Activated T-cell treated with anti-CD3 and anti-CD28 coated beads for 48 hours (primary cell): ENCODE data around the gene BICRA.
"Not testable (repeated sequence)": the region's sequence is repeated elsewhere in the genome, so short reads cannot be mapped to it uniquely, and the experiment has no call there.

Experiments
- DNase-seq: peaks from one replicate; pipeline ENCODE4 v3.0.0-alpha.2; 2020; ENCODE audit warnings: low read depth

BICRA gene

GRCh38 chr19:47663435-47663910 lies 54.5 kb downstream of the BICRA start:
- DNase-seq, result no peak

DNA sequence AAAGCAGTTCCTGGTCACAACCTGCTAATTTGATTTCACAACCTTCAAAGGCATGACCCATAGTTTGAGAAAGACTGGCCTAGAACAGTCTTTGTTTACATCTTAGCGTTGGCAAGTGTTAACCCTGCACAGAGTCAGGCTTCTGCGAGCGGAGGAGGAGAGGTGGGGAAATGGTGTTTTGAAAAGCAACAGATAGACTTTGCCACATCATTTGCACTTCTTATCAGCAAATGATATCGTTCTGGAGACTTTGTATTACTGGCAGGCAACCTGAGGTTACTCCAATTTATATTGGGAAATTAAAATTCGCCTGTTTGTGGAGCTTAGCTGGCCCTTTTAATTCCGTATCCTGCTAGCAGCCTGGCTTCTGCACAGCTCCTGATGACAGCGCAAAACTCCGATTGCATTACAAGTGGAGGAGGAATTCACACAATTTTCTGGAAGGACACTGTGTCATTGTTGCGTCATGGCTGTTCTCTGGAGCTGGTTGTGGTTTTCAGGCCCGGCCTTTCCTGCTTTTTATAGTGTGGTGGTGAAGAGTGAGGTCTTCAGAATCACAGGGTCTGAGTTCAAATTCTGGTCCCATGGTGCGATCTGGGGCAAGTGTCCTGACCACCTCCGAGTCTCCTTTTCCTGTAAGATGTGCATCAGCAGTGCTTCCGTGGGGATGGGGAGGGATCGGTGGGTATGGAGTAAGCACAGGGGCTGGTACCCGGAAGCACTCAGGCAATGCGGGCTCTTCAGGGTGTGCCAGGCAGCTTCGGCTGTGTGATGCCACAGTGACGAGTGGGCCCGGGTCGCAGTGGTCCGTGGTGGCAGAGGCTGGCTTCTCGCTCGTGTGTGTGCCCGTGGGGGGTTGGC lies 55.2 kb downstream of the BICRA start:
- DNase-seq, result no peak

DNA sequence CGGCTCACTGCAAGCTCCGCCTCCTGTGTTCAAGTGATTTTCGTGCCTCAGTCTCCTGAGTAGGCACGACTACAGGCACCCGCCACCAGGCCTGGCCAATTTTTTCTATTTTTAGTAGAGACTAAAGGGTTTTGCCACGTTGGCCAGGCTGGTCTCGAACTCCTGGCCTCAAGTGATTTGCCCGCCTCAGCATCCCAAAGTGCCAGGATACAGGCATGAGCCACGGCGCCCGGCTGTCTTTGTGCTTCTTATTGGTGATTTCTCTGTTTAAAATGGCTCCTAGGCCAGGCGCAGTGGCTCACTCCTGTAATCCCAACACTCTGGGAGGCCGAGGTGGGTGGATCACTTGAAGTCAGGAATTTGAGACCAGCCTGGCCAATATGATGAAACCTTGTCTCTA lies 59.6 kb downstream of the BICRA start:
- not testable (repeated sequence) for DNase-seq

- DNase-seq, result no peak
These were observed 61.8 kb downstream of the BICRA start for GRCh38 chr19:47670736-47671135.

GRCh38 chr19:47671499-47671898 lies 62.6 kb downstream of the BICRA start:
- no peak for DNase-seq

GRCh38 chr19:47673426-47673825 lies 64.5 kb downstream of the BICRA start:
- no peak for DNase-seq

DNA sequence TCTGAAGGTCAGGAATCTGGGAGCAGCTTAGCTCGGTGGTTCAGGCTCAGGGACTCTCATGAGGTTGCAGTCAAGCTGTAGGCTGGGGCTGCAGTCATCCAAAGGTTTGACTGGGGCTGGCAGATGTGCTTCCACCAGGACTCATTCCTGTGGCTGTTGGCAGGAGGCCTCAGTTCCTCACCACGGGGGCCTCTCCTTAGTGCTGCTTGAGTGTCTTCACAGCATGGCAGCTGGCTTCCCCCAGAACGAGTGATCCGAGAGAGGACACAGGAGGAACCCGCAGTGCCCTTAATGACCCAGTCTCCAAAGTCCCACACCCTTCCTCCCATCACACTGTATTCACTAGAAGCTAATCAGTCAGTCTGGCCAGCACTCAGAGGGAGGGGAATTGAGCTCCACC lies 65.6 kb downstream of the BICRA start:
- DNase-seq, result no peak

DNA sequence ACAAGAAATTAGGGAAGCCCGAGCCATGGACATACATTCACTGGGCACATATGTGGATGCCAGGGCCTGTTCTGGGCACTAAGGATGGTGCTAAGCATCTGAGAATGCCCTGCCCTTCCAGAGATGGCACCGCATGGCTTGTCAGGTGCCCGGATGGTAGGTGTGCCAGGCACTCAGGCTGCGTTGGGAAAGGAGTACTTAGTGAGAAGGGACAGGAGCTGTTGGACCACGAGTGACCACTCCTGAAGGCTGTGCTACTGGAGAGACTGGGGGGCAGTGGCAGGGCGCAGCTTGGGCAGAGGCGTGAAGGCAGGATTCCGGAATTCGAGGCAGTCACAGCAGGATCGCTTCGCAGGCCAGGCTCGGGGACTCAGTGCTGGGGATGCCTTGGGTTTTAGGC lies 66.3 kb downstream of the BICRA start:
- no peak for DNase-seq

GRCh38 chr19:47675859-47676258 lies 66.9 kb downstream of the BICRA start:
- DNase-seq, result no peak

DNA sequence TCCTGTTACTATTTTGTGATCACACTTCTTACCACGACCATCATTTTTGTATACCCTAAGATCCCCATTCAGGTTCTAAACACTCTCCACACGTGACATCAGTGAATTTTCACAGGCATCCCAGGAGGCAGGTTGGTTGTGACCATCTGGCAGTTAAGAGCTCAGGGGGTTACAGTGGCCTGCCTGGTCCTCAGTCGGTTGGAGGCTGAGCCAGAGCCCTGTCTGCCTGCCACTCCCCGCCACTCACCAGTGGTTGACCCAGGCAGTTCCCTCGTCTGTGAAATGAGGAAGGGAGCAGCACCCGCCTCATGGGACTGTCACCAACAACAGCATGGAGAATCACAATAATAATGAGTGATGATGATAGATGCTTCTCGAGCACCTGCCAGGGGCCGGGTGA lies 67.9 kb downstream of the BICRA start:
- DNase-seq, result no peak

- no peak for DNase-seq
These were observed 70.4 kb downstream of the BICRA start for GRCh38 chr19:47679251-47679900.

DNA sequence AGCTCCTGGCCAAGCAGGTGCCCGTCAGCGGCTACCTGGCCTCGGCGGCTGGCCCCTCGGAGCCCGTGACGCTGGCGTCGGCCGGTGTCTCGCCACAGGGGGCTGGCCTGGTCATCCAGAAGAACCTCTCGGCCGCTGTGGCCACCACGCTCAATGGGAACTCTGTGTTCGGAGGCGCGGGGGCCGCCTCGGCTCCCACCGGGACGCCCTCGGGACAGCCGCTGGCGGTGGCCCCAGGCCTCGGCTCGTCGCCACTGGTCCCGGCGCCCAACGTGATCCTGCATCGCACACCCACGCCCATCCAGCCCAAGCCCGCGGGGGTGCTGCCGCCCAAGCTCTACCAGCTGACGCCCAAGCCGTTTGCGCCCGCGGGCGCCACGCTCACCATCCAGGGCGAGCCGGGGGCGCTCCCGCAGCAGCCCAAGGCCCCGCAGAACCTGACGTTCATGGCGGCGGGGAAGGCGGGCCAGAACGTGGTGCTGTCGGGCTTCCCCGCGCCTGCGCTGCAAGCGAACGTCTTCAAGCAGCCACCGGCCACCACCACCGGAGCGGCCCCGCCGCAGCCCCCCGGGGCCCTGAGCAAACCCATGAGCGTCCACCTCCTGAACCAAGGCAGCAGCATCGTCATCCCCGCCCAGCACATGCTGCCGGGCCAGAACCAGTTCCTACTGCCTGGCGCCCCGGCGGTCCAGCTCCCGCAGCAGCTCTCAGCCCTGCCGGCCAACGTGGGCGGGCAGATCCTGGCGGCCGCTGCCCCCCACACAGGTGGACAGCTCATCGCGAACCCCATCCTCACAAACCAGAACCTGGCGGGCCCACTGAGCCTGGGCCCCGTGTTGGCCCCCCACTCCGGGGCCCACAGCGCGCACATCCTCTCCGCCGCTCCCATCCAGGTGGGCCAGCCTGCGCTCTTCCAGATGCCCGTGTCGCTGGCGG lies 71.3 kb downstream of the BICRA start:
- no peak for DNase-seq

- no peak for DNase-seq
These were observed 72.0 kb downstream of the BICRA start for GRCh38 chr19:47680858-47681332.

DNA sequence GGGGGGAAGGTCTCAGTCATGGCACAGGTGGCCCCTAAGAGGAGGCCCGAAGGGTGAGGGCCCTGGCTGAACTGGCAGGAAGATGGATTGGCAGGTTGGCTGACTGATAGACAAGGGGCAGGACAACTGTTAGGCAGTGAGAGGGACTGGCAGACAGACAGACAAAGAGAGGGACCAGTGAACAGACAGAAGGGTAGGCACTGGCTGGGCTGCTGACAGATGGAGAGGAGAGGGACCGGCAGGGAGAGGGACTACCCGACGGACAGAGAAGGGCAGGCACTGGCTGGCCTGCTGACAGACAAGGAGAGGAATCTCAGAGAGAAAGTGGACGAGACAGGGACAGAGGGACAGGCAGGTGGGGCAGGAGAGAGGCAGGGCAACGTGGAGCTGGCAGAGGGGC lies 72.5 kb downstream of the BICRA start:
- DNase-seq, result no peak

GRCh38 chr19:47681936-47682335 lies 73.0 kb downstream of the BICRA start:
- DNase-seq, result no peak

GRCh38 chr19:47682939-47683338 lies 74.0 kb downstream of the BICRA start:
- no peak for DNase-seq

DNA sequence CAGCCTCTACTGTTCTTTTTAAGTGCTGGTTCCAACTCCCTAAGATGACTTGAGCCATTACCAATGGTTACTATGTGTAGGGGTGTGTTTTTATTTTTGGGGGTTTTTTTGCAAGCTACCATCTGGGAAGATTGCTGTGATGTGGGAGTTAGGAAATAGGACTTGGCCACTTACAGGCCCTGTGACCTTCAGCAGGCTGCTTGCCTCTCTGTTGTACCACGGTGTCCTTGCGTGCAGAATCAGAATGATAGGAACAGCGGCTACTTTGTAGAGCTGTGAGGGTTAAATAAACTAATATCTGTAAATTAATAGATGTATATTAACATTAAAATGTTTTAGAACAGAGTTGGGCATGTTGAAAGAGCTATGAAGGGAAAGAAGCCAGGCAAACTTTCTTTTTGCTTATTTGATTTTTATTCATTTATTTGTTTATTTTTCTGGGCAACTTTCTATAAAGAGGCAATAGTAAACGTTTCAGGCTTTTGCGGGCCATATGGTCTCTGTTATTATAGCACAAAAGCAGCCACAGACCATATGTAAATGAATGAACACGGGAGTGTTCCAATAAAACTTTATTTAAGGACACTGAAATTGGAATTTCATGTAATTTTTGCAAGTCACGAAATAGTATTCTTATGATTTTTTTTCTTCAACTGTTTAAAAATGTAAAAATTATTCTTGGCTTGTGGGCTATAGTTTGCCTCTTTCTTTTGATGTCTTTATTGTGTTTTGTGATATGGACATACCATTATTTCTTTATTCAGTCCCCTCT lies 77.9 kb downstream of the BICRA start:
- no peak for DNase-seq

- DNase-seq, result no peak
These were observed 79.0 kb downstream of the BICRA start for GRCh38 chr19:47687906-47688305.

DNA sequence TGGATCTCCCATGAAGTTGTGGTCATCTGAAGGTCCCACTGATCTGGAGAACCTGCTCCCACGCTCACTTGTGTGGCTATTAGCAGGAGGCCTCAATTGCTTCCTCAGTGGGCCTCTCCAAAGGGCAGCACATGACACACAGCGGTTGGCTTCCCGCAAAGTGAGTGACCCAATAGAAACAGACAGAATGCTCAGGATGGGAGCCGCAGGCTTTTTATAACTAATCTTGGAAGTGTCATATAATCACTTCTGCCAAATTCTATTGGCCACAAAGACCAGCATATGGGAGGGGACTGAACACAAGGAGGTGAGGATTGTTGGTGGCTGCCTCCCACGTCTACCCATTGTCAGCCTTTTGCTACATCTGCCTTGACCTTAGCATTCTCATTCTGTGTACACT lies 82.2 kb downstream of the BICRA start:
- DNase-seq, result no peak

DNA sequence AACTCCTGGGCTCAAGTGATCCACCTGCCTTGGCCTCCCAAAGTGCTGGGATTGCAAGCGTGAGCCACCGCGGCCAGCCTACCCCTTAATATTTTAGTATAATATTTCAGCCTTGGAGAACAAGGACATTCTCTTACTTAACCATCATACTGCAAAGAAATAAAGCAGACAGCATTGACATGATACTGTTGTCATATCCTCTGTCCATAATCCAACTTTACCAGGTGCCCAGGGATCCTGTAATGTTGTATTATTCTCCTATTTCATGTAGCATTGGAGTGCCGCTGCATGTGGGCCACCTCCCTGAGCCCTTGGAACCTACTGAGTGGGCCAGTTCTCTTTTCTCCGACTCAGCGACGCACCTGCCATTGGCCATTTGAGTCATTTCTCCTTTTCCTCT lies 82.8 kb downstream of the BICRA start:
- no peak for DNase-seq

GRCh38 chr19:47693489-47693888 lies 84.6 kb downstream of the BICRA start:
- no peak for DNase-seq
